Panc1 (cell line): ENCODE measurements around the gene ADSS1. TPM values are rescaled to one million over a fixed set of nuclear protein-coding genes. Genes with fewer than 3 reads are reported as not detected.

ENCODE experiments used
- ATAC-seq: fragments of 200-7000 bp; cut with Tn5 transposase; 2 replicates; pipeline ENCODE4 v1.9.1; 2020; ENCODE audit warnings: mild to moderate bottlenecking, moderate library complexity
- BruUV-seq: library from RNA; stranded (reverse); fragments of 400-500 nt; replicated peaks from 2 replicates; lab custom pipeline; 2021; lab: Mats Ljungman, UMichigan
- CTCF ChIA-PET: fragments of 300-600 bp; sonication (Branson Sonifier 250); formaldehyde crosslinking; loops from one replicate; lab custom pipeline; 2022; ENCODE audit warnings: antibody characterized with exemption; lab: Charles Lee
- POLR2A ChIA-PET: fragments of 300-600 bp; sonication (Branson Sonifier 250); formaldehyde crosslinking; loops from one replicate; lab custom pipeline; 2022; ENCODE audit warnings: antibody characterized with exemption; lab: Charles Lee
- DNase-seq: peaks from one replicate; pipeline ENCODE4 v3.0.0-alpha.2; 2010; ENCODE audit warnings: low read depth, low spot score
- H3K27ac ChIP-seq: 2 replicates; pipeline ENCODE4 v1.5.1; 2011; ENCODE audit warnings: mild to moderate bottlenecking, low read length, inconsistent platforms
- H3K27me3 ChIP-seq: fragments of 200-500 bp; sonication (Bioruptor generic); 2 replicates; pipeline ENCODE4 v1.6.0; 2014; ENCODE audit warnings: low read length, inconsistent platforms; ENCODE audit not compliant: control insufficient read depth, insufficient read depth
- H3K36me3 ChIP-seq: fragments of 200-500 bp; sonication (Bioruptor generic); 2 replicates; pipeline ENCODE4 v1.5.1; 2014; ENCODE audit warnings: inconsistent platforms, mild to moderate bottlenecking, low read length, moderate library complexity; ENCODE audit not compliant: control insufficient read depth, insufficient read depth
- H3K4me1 ChIP-seq: 2 replicates; pipeline ENCODE4 v1.5.1; 2011; ENCODE audit warnings: inconsistent platforms, mild to moderate bottlenecking, low read length, moderate library complexity; ENCODE audit not compliant: control insufficient read depth, insufficient read depth
- H3K4me3 ChIP-seq, 2 experiments: 2 replicates each; pipeline ENCODE4 v1.5.1; 2011 to 2012; ENCODE audit warnings: low read depth in 2 of 2, low read length in 2 of 2, mild to moderate bottlenecking in 2 of 2, inconsistent platforms in 1 of 2, moderate library complexity in 1 of 2
- H3K9me3 ChIP-seq: fragments of 200-500 bp; sonication (Bioruptor generic); 2 replicates; pipeline ENCODE4 v1.5.1; 2014; ENCODE audit warnings: low read depth, mild to moderate bottlenecking, inconsistent platforms, low read length, moderate library complexity; ENCODE audit not compliant: control insufficient read depth, insufficient read depth
- POLR2AphosphoS5 ChIP-seq: IDR thresholded peaks from 2 replicates; pipeline ENCODE4 v1.6.1; 2012; ENCODE audit warnings: mild to moderate bottlenecking, low read depth, low read length, moderate library complexity
- SIN3A ChIP-seq: IDR thresholded peaks from 2 replicates; pipeline ENCODE4 v1.6.1; 2012; ENCODE audit warnings: low read depth, mild to moderate bottlenecking, low read length, moderate library complexity, borderline replicate concordance; ENCODE audit not compliant: insufficient read depth
- TCF7L2 ChIP-seq: IDR thresholded peaks from 2 replicates; pipeline ENCODE4 v1.6.1; 2011; ENCODE audit warnings: mild to moderate bottlenecking, low read depth, low read length, inconsistent platforms
- in situ Hi-C: cut with HindIII; loops from 2 replicates; pipeline ENCODE4 v1.10.0; 2016; ENCODE audit warnings: low sequenced_read_pairs, low pct_unique_long_range_greater_than_20kb
- intact Hi-C: fragments of 100-400 bp; cut with micrococcal nuclease; formaldehyde crosslinking; loops from one replicate; pipeline ENCODE4 v1.10.0; 2022; ENCODE audit not compliant: unreplicated experiment
- total RNA-seq: library from RNA; stranded (reverse); gene quantifications from one replicate; pipeline ENCODE4 v1.2.1, GENCODE V29; 2021; ENCODE audit not compliant: unreplicated experiment
- TF ChIP-seq, protein P1 (sequence below): fragments of 450-650 bp; IDR thresholded peaks from 2 replicates; pipeline ENCODE4 v1.5.1; 2017; ENCODE audit warnings: mild to moderate bottlenecking
- TF ChIP-seq, protein P2 (sequence below), 2 experiments: IDR thresholded peaks; 2 replicates each; pipeline ENCODE4 v1.6.1; 2011 to 2012; ENCODE audit warnings: low read depth in 2 of 2, control low read depth in 1 of 2, low read length in 1 of 2, mild to moderate bottlenecking in 1 of 2, moderate library complexity in 1 of 2; ENCODE audit not compliant: insufficient read depth in 1 of 2

ADSS1 gene
- total RNA-seq, 1 experiment from 2014 or later = 9.4 TPM

DNA sequence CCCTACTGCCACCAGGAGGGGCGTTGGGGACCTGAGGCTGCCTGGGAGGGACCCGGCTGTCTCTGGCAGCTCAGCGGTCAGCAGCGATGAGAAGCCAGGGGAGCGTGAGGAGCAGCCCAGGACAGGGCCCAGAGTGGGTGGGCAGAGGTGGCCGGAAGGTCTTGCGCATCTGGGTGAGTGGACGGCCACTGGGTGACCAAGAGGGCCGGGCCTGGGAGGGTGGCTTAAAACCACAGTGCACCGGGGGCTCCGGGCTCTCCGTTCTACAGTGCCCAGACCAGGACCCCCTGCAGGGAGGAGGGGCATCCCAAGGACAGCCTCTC, 24.6 kb upstream of the ADSS1 start:
- intact Hi-C loops (no loop called here), in situ Hi-C loops (no loop called here)
- peak overlapping the region; percentile 88; the same call in 1 of the 2 replicates for H3K27ac ChIP-seq
- H3K4me1 ChIP-seq = peaks cover 62% of the 10 kb centered on the region
- H3K27me3 ChIP-seq = no peaks in the 10 kb centered on the region
- no peaks in the 10 kb centered on the region for H3K36me3 ChIP-seq
- BruUV-seq = no TSS peak
- H3K4me3 ChIP-seq = no peak overlapping the region
- DNase-seq (no peak), ATAC-seq (no peak)
- H3K9me3 ChIP-seq = no peaks in the 10 kb centered on the region
- CTCF ChIA-PET = no interaction called here
- TF ChIP-seq, protein P1, sequence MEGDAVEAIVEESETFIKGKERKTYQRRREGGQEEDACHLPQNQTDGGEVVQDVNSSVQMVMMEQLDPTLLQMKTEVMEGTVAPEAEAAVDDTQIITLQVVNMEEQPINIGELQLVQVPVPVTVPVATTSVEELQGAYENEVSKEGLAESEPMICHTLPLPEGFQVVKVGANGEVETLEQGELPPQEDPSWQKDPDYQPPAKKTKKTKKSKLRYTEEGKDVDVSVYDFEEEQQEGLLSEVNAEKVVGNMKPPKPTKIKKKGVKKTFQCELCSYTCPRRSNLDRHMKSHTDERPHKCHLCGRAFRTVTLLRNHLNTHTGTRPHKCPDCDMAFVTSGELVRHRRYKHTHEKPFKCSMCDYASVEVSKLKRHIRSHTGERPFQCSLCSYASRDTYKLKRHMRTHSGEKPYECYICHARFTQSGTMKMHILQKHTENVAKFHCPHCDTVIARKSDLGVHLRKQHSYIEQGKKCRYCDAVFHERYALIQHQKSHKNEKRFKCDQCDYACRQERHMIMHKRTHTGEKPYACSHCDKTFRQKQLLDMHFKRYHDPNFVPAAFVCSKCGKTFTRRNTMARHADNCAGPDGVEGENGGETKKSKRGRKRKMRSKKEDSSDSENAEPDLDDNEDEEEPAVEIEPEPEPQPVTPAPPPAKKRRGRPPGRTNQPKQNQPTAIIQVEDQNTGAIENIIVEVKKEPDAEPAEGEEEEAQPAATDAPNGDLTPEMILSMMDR = no peak
- TF ChIP-seq, protein P2, sequence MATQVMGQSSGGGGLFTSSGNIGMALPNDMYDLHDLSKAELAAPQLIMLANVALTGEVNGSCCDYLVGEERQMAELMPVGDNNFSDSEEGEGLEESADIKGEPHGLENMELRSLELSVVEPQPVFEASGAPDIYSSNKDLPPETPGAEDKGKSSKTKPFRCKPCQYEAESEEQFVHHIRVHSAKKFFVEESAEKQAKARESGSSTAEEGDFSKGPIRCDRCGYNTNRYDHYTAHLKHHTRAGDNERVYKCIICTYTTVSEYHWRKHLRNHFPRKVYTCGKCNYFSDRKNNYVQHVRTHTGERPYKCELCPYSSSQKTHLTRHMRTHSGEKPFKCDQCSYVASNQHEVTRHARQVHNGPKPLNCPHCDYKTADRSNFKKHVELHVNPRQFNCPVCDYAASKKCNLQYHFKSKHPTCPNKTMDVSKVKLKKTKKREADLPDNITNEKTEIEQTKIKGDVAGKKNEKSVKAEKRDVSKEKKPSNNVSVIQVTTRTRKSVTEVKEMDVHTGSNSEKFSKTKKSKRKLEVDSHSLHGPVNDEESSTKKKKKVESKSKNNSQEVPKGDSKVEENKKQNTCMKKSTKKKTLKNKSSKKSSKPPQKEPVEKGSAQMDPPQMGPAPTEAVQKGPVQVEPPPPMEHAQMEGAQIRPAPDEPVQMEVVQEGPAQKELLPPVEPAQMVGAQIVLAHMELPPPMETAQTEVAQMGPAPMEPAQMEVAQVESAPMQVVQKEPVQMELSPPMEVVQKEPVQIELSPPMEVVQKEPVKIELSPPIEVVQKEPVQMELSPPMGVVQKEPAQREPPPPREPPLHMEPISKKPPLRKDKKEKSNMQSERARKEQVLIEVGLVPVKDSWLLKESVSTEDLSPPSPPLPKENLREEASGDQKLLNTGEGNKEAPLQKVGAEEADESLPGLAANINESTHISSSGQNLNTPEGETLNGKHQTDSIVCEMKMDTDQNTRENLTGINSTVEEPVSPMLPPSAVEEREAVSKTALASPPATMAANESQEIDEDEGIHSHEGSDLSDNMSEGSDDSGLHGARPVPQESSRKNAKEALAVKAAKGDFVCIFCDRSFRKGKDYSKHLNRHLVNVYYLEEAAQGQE (IDR thresholded peaks at IDR 0.05; ENCODE audit: insufficient read depth in 1 of 2, low read depth in 2 of 2, low read length in 1 of 2) = no peak
- TF ChIP-seq POLR2AphosphoS5 (no peak), TCF7L2 (no peak), SIN3A (no peak)
- POLR2A ChIA-PET = no interaction called here

DNA sequence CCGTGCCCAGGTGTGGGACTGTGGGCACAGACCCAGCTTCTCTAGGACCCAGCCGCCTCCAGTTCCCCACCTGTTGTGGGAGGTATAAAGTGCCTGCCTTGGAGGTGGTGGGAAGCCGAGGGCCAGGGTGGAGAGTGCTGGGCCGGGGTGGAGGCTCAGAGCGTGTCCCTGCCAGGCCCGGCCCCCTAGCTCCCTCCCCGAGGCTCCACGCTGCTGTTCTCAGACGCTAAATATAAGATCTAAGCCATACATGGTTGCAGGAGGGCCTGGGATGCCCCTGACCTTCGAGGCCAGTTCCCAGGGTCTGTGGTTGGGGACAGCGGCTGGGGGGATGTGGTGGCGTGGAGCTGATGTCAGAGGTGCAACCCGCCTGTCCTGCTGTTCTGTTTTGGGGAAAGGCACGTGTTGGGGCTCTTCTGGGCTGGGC, 23.8 kb upstream of the ADSS1 start:
- no TSS peak for BruUV-seq
- CTCF ChIA-PET = interaction anchor here (0.7 kb wide), 1 partner anchor 19 kb away, joined by 4 read pairs; no protein-coding TSS in a partner anchor
- in situ Hi-C loops = no loop called here

More for the DNA sequence above, 23.8 kb upstream of the ADSS1 start:
- POLR2A ChIA-PET = no interaction called here
- peak; percentile 23 for ATAC-seq
- Histone ChIP-seq H3K27me3 (no peaks in the 10 kb centered on the region), H3K4me1 (peaks cover 54% of the 10 kb centered on the region), H3K27ac (peak overlapping the region; percentile 66; the same call in 1 of the 2 replicates), H3K9me3 (no peaks in the 10 kb centered on the region), H3K4me3 (no peak overlapping the region), H3K36me3 (no peaks in the 10 kb centered on the region)
- no peak for DNase-seq
- peak; percentile 15; the same call in 1 of the 2 replicates for TF ChIP-seq POLR2AphosphoS5
- TF ChIP-seq, protein P2 (IDR thresholded peaks at IDR 0.05; ENCODE audit: insufficient read depth in 1 of 2, low read depth in 2 of 2, low read length in 1 of 2) = no peak
- intact Hi-C loops = no loop called here
